Osteocyte (in vitro differentiated cells): ENCODE results near the gene ASPG. TPM values are rescaled to one million over a fixed set of nuclear protein-coding genes. Genes with fewer than 3 reads are reported as not detected.

ENCODE experiments used
- DNase-seq: peaks from one replicate; pipeline ENCODE4 v3.0.0; 2021; ENCODE audit warnings: mixed read lengths; ENCODE audit not compliant: unreplicated experiment; ENCODE audit errors: extremely low spot score
- H3K27ac Mint-ChIP-seq: one replicate; pipeline ENCODE4 v1.8.0; 2021; ENCODE audit warnings: mild to moderate bottlenecking, mixed read lengths; ENCODE audit not compliant: unreplicated experiment
- H3K27me3 Mint-ChIP-seq: one replicate; pipeline ENCODE4 v1.8.0; 2021; ENCODE audit warnings: mixed read lengths; ENCODE audit not compliant: unreplicated experiment
- H3K36me3 Mint-ChIP-seq: one replicate; pipeline ENCODE4 v1.8.0; 2021; ENCODE audit warnings: mixed read lengths; ENCODE audit not compliant: unreplicated experiment
- H3K4me1 Mint-ChIP-seq: one replicate; pipeline ENCODE4 v1.8.0; 2021; ENCODE audit warnings: mixed read lengths; ENCODE audit not compliant: unreplicated experiment
- H3K4me3 Mint-ChIP-seq: one replicate; pipeline ENCODE4 v1.8.0; 2021; ENCODE audit warnings: mild to moderate bottlenecking, moderate library complexity, mixed read lengths; ENCODE audit not compliant: unreplicated experiment
- H3K9me3 Mint-ChIP-seq: one replicate; pipeline ENCODE4 v1.8.0; 2021; ENCODE audit warnings: mixed read lengths; ENCODE audit not compliant: unreplicated experiment
- CTCF ChIP-seq: fragments of 200-600 bp; sonication (generic); IDR thresholded peaks from 2 replicates; pipeline ENCODE4 v1.5.0; 2021; ENCODE audit warnings: antibody characterized with exemption, mild to moderate bottlenecking, moderate library complexity
- total RNA-seq: library from RNA; stranded (reverse); gene quantifications from 2 replicates; pipeline ENCODE4 v1.2.1, GENCODE V29; 2021

ASPG gene
- total RNA-seq, 1 donor from 2014 or later = not detected

DNA sequence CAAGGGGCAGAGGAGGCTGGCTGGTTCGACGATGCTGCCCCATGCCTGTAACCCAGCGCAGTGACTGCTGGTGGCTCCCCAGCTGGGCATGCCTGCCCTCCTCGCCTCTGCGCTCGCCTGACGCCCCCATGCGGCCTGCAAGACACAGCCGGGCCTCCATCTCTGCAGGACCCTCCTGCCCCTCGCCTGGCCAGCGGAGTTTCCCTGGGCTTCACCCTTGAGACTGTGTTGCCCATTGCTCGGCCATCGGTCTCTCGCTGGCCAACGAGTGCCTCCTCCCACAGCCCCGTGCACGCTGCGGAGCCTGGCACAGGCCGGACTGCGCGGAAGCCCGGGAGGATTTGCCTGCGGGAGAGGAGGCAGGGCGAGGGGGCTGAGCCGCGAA lies 17.6 kb downstream of the ASPG start:
- no peaks in the 10 kb centered on the region for H3K27me3 Mint-ChIP-seq
- no peak for DNase-seq
- H3K36me3 Mint-ChIP-seq = no peaks in the 10 kb centered on the region
- TF ChIP-seq CTCF = no peak
- no peaks in the 10 kb centered on the region for H3K9me3 Mint-ChIP-seq
- no peak overlapping the region for H3K27ac Mint-ChIP-seq
- H3K4me1 Mint-ChIP-seq = no peaks in the 10 kb centered on the region
- no peak overlapping the region for H3K4me3 Mint-ChIP-seq

DNA sequence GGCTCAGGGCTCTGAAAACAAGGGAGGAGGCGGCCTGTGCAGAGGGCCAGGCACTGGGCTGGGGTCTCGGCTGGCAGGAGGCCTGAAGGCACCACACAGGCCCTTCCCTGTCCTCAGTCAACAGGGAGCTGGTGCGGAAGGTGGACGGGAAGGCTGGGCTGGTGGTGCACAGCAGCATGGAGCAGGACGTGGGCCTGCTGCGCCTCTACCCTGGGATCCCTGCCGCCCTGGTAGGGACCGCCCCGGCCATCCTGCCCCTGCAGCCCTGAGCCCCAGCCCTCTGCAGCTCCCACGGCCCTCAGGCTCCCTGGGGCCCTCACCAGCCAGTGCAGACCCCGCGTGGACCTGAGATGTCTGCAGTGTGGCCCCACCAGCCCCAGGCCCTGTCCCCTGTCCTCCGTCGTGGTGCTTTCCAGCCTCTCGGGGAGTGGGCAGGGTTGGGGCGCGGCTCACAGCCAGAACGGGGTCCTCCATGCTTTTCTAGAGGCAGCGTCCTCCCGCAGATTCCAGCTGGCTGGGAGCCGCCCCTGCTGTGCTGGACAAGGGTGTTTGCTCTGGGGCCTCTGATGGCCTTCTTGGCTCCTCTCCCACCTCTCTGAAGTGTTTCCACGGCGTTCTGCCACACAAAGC lies 18.1 kb downstream of the ASPG start:
- TF ChIP-seq CTCF = no peak
- Mint-ChIP-seq H3K4me3 (no peak overlapping the region), H3K27me3 (no peaks in the 10 kb centered on the region), H3K9me3 (no peaks in the 10 kb centered on the region), H3K27ac (no peak overlapping the region), H3K36me3 (no peaks in the 10 kb centered on the region), H3K4me1 (no peaks in the 10 kb centered on the region)
- no peak for DNase-seq

DNA sequence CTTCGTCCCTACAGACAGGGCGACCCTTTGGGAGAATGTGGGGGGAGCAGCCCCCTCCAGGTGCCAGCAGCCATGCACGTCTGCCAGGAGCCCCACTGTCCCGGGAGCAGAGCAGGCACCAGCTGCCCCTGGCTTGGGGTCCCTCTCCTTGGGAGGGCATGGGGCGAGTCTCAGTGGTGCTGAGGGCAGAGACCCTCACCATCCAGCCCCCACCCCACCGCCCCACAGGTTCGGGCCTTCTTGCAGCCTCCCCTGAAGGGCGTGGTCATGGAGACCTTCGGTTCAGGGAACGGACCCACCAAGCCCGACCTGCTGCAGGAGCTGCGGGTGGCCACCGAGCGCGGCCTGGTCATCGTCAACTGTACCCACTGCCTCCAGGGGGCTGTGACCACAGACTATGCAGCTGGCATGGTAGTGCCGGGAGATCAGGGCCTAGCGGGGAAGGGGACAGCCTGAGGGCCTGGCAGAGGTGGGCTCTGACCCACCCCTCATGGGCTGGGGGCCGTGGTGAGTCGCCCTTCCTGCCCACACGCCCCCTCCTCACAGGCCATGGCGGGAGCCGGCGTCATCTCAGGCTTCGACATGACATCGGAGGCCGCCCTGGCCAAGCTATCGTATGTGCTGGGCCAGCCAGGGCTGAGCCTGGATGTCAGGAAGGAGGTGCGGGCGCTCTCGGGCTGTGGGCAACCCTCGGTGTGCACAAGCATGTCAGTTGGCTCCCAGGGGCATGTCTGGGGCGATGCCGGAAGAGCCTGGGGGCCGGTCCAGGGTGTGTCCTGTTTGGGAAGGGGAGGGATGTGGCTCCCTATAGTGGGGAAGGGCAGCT lies 18.8 kb downstream of the ASPG start:
- Mint-ChIP-seq H3K9me3 (no peaks in the 10 kb centered on the region), H3K27ac (no peak overlapping the region), H3K27me3 (no peaks in the 10 kb centered on the region), H3K4me3 (no peak overlapping the region), H3K36me3 (no peaks in the 10 kb centered on the region), H3K4me1 (no peaks in the 10 kb centered on the region)
- no peak for TF ChIP-seq CTCF
- DNase-seq = no peak

DNA sequence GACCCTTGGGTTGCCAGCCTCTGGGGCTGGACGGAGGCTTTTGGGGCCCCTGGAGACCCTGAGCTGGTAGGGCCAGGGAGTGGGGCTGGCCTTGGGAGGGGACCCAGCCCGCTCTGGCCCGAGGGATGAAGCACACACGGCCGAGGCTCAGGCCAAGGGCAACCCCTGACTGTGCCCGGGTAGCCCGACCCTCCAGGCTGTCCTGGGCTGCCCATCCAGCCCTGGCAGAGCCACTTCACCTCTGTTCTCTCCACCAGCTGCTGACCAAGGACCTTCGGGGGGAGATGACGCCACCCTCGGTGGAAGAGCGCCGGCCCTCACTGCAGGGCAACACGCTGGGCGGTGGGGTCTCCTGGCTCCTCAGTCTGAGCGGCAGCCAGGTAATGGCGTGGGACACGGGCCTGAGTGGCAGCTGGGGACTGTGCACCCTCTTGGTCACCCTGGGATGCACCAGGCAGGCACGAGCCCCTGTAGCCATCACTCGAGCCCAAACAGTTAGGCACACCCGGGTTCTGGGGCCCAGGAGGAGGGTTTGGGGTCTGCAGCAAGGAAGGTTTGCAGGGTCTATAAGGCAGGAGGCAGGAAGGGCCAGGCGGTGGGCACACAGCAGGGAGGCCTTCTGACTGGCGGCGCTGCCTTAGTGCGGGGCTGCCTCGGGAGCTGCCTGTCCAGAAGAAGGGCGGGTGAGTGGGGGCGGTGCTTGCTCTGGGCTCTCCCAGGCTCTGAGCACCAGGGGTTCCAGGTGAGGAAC lies 19.7 kb downstream of the ASPG start:
- Mint-ChIP-seq H3K36me3 (no peaks in the 10 kb centered on the region), H3K27me3 (no peaks in the 10 kb centered on the region), H3K4me1 (no peaks in the 10 kb centered on the region), H3K27ac (no peak overlapping the region), H3K9me3 (no peaks in the 10 kb centered on the region), H3K4me3 (no peak overlapping the region)
- no peak for TF ChIP-seq CTCF
- DNase-seq = no peak
